Measurements from ENCODE around the gene IFNL2.

IFNL2 gene

GRCh38 chr19:39318690-39319089 is 50.5 kb downstream of the IFNL2 start:
- no peak for DNase-seq

DNA sequence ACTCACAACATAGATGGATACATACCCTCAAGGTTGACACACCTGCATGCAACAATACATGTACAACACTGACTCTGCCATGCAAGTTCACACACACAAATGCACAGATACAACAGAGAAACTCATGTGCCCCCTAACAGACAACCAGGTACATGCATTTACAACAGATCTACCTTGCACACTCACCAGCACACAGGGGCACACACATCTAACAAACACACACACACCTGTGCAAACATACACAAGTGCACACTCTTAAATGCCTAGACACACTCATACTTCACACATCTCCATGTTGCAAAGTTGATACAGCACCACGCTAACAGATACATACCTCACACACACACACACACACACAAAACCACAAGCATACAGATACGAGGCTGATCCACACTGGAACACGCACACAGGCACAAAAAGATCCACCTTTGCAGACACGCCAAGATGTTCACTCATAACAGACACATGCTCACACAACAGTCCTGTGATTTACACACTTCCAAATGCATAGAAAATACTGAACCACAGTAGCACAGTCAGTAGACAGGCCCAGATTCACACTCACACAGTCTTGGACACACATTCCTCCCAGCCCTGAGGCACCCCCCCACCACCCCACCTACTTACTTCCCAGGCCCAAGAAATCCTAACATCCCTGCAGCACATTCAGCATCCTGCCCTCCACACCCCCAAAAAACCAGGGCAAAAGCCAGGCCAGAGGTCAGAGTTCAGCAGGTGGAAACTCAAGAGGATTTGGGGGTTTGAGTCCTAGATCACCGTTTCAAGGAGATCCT is 51.1 kb downstream of the IFNL2 start:
- DNase-seq, result no peak

Measured in stimulated activated CD4-positive, alpha-beta T cell treated with anti-CD3 and anti-CD28 coated beads, Interleukin-15, amount 100 ng/mL, for 24 hours (primary cell).